KOPT-K1 (cell line): Measurements from ENCODE around the gene PRKRA.

Experiments
- H3K27ac ChIP-seq: fragments of 200-600 bp; sonication (generic); 2 replicates; pipeline ENCODE4 v1.5.1; 2016; ENCODE audit warnings: antibody characterized with exemption, mild to moderate bottlenecking, low read depth, low read length; ENCODE audit not compliant: poor library complexity, severe bottlenecking
- H3K36me3 ChIP-seq: fragments of 200-600 bp; sonication (generic); 2 replicates; pipeline ENCODE4 v1.5.1; 2017; ENCODE audit warnings: antibody characterized with exemption, mild to moderate bottlenecking, low read length, moderate library complexity; ENCODE audit not compliant: insufficient read depth
- H3K9me3 ChIP-seq: fragments of 200-600 bp; sonication (generic); 2 replicates; pipeline ENCODE4 v1.5.1; 2017; ENCODE audit warnings: antibody characterized with exemption, low read length, mild to moderate bottlenecking; ENCODE audit not compliant: insufficient read depth, poor library complexity, severe bottlenecking

The PRKRA gene

DNA sequence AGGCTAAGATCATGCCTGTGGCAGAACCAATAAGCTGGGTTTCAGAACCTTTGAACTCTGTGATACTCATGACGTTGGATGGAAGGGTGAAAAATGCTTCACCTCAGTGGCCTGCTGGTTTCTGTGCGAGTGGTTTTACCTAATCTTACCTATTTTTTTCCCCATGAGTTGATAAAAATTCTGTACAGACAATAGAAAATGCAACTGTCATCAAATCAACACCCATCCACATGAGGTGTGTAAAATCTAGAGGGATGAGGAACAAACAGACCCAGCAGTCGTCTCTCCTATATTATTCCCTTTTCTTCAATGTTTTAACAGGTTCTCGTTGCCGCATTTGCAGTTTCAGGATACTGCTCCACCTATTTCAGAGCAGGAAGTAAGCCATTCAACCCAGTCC is 67.3 kb downstream of the PRKRA start:
- H3K36me3 ChIP-seq = no peaks in the 10 kb centered on the region
- no peaks in the 10 kb centered on the region for H3K9me3 ChIP-seq
- no peak overlapping the region for H3K27ac ChIP-seq
